ENCODE results near the gene TIAM1. TPM values are rescaled to one million over a fixed set of nuclear protein-coding genes. Genes with fewer than 3 reads are reported as not detected.

TIAM1 gene
- total and polyA plus RNA-seq, 4 experiments from 2014 or later: 22.5 to 104 (median 67.4) TPM

DNA sequence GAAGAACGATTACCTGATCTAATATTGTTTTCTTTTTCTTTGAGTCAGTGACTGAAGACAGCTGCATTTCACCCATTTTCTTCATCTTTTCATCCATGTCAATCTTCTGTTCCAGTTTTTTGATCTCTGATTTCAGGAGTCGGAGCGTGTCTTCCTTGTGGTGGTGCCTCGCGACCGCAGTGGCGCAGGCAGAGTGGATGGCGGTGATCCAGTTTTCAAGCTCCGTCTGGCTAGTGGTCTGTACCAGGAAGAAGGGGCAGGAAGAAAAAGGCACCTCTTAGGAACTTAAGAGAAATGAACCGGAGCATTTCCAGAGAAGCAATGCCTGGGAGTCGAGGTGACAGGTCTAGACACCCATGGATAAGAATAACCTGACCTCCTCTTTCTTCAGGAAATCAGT, 118.3 kb downstream of the TIAM1 start:
- Histone ChIP-seq H3K4me1 (ENCODE audit: insufficient read depth, low read length) (no peaks in the 10 kb centered on the region), H3K4me3 (ENCODE audit: low read length in 2 of 2) (no peak overlapping the region), H3K27ac (ENCODE audit: low read depth, low read length) (no peak overlapping the region), H3K9me3 (ENCODE audit: control insufficient read depth in 1 of 2, low read length in 2 of 2) (no peaks in the 10 kb centered on the region), H3K27me3 (ENCODE audit: insufficient read depth, low read length) (no peaks in the 10 kb centered on the region), H3K36me3 (ENCODE audit: insufficient read depth, low read length) (no peaks in the 10 kb centered on the region)
- Mint-ChIP-seq H3K9me3 (no peaks in the 10 kb centered on the region), H3K36me3 (peaks cover 12 to 18% of the 10 kb centered on the region in 2 donors), H3K27me3 (no peaks in the 10 kb centered on the region), H3K4me1 (peaks cover 3 to 6% (median 4%) of the 10 kb centered on the region in 4 donors), H3K27ac (no peak overlapping the region), H3K4me3 (no peak overlapping the region)
- DNase-seq: no peak
- ChIA-PET CTCF (ENCODE audit: partially characterized antibody) (no interaction called here), POLR2A (ENCODE audit: partially characterized antibody) (no interaction called here)
- intact Hi-C loops (cut with micrococcal nuclease): no loop called here

- intact Hi-C loops (cut with micrococcal nuclease): no loop called here
- peaks cover 12 to 13% of the 10 kb centered on the region in 2 donors for H3K36me3 Mint-ChIP-seq
- POLR2A ChIA-PET (ENCODE audit: partially characterized antibody): interaction anchor here (1.2 kb wide), 1 partner anchor 121 kb away, joined by 3 read pairs; no protein-coding TSS in a partner anchor
- DNase-seq: no peak
- peaks cover 2 to 6% (median 5%) of the 10 kb centered on the region in 4 donors for H3K4me1 Mint-ChIP-seq
- H3K9me3 ChIP-seq (ENCODE audit: control insufficient read depth in 1 of 2, low read length in 2 of 2): no peaks in the 10 kb centered on the region
- H3K4me3 ChIP-seq (ENCODE audit: low read length in 2 of 2): no peak overlapping the region
- no peaks in the 10 kb centered on the region for H3K27me3 Mint-ChIP-seq
- no peaks in the 10 kb centered on the region for H3K9me3 Mint-ChIP-seq
- H3K36me3 ChIP-seq (ENCODE audit: insufficient read depth, low read length): no peaks in the 10 kb centered on the region
- H3K27ac ChIP-seq (ENCODE audit: low read depth, low read length): no peak overlapping the region
- no peak overlapping the region for H3K4me3 Mint-ChIP-seq
- no peak overlapping the region for H3K27ac Mint-ChIP-seq
- CTCF ChIA-PET (ENCODE audit: partially characterized antibody): interaction anchor here (0.6 to 1.9 kb wide), 4 partner anchors 10 to 358 kb away, joined by 3 to 5 read pairs (median 4); no protein-coding TSS in a partner anchor
- no peaks in the 10 kb centered on the region for H3K4me1 ChIP-seq (ENCODE audit: insufficient read depth, low read length)
- H3K27me3 ChIP-seq (ENCODE audit: insufficient read depth, low read length): no peaks in the 10 kb centered on the region
Measured at GRCh38 chr21:31222142-31222541, 121.9 kb downstream of the TIAM1 start.

DNA sequence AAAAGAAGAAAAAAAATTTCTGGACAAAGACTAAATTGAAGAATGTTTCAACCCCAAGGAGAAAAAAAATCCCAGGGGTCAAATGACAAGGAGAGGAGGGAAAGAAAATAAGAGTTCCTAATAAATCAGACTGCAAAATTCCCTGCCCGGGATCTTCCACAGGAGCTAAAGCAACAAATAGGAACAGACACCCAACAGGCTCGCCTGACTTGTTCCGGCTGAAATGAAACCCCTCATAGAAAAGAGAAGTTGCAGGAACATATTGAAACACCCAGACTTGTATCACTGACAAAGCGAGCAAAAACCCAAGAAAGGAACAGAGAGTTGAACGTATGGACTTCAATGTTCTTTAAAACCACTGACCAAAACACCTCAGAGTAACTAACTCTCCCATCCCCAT, 123.0 kb downstream of the TIAM1 start:
- Mint-ChIP-seq H3K4me3 (no peak overlapping the region), H3K9me3 (no peaks in the 10 kb centered on the region), H3K27ac (peak overlapping the region in 2 of 7 donors; percentile 49 to 82), H3K27me3 (no peaks in the 10 kb centered on the region), H3K4me1 (peaks cover 1 to 6% (median 3%) of the 10 kb centered on the region in 4 donors), H3K36me3 (peaks cover 12 to 13% of the 10 kb centered on the region in 2 donors)
- H3K36me3 ChIP-seq (ENCODE audit: insufficient read depth, low read length): no peaks in the 10 kb centered on the region
- no peak overlapping the region for H3K27ac ChIP-seq (ENCODE audit: low read depth, low read length)
- H3K4me3 ChIP-seq (ENCODE audit: low read length in 2 of 2): no peak overlapping the region
- H3K4me1 ChIP-seq (ENCODE audit: insufficient read depth, low read length): no peaks in the 10 kb centered on the region
- ChIA-PET POLR2A (ENCODE audit: partially characterized antibody) (no interaction called here), CTCF (ENCODE audit: partially characterized antibody) (no interaction called here)
- intact Hi-C loops (cut with micrococcal nuclease): no loop called here
- DNase-seq: no peak
- no peaks in the 10 kb centered on the region for H3K9me3 ChIP-seq (ENCODE audit: control insufficient read depth in 1 of 2, low read length in 2 of 2)
- no peaks in the 10 kb centered on the region for H3K27me3 ChIP-seq (ENCODE audit: insufficient read depth, low read length)

DNA sequence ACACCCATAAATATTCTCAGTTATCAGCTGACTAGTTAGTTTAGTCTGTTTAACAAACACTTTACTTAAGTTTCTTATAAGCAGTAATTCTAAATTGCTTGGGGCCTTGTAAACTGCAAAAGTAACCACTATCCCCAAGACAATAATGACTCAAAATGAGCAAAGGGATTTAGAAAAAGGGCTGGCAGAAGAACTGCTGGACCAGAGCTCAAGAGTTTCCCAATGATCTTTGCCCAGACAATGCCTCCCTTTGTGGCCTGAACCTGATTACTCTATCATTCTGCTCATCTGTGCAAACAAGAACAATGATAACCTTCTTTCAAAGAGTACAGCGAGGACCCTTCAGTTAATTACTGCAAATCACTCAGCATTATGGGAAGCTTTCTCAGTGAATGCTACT, 123.5 kb downstream of the TIAM1 start:
- no peaks in the 10 kb centered on the region for H3K27me3 ChIP-seq (ENCODE audit: insufficient read depth, low read length)
- no peaks in the 10 kb centered on the region for H3K36me3 ChIP-seq (ENCODE audit: insufficient read depth, low read length)
- no peaks in the 10 kb centered on the region for H3K4me1 ChIP-seq (ENCODE audit: insufficient read depth, low read length)
- Mint-ChIP-seq H3K27me3 (no peaks in the 10 kb centered on the region), H3K4me1 (peaks cover 1 to 6% (median 3%) of the 10 kb centered on the region in 4 donors), H3K4me3 (no peak overlapping the region), H3K36me3 (peaks cover 10 to 13% of the 10 kb centered on the region in 2 donors), H3K9me3 (no peaks in the 10 kb centered on the region), H3K27ac (peak overlapping the region in 2 of 7 donors; percentile 49 to 82)
- no peak for DNase-seq
- no peak overlapping the region for H3K27ac ChIP-seq (ENCODE audit: low read depth, low read length)
- H3K9me3 ChIP-seq (ENCODE audit: control insufficient read depth in 1 of 2, low read length in 2 of 2): no peaks in the 10 kb centered on the region
- CTCF ChIA-PET (ENCODE audit: partially characterized antibody): interaction anchor here (1.0 kb wide), 1 partner anchor 360 kb away, joined by 3 read pairs; no protein-coding TSS in a partner anchor
- H3K4me3 ChIP-seq (ENCODE audit: low read length in 2 of 2): no peak overlapping the region
- POLR2A ChIA-PET (ENCODE audit: partially characterized antibody): no interaction called here
- intact Hi-C loops (cut with micrococcal nuclease): no loop called here

- H3K36me3 ChIP-seq (ENCODE audit: insufficient read depth, low read length): no peaks in the 10 kb centered on the region
- H3K9me3 ChIP-seq (ENCODE audit: control insufficient read depth in 1 of 2, low read length in 2 of 2): no peaks in the 10 kb centered on the region
- ChIA-PET CTCF (ENCODE audit: partially characterized antibody) (no interaction called here), POLR2A (ENCODE audit: partially characterized antibody) (no interaction called here)
- no peaks in the 10 kb centered on the region for H3K27me3 ChIP-seq (ENCODE audit: insufficient read depth, low read length)
- Mint-ChIP-seq H3K9me3 (no peaks in the 10 kb centered on the region), H3K27me3 (no peaks in the 10 kb centered on the region), H3K27ac (peak overlapping the region in 2 of 7 donors; percentile 16 to 74), H3K4me3 (peak overlapping the region in 1 of 8 donors; percentile 39), H3K36me3 (peaks cover 4 to 7% of the 10 kb centered on the region in 2 donors), H3K4me1 (peaks cover 1 to 6% (median 3%) of the 10 kb centered on the region in 4 donors)
- no peaks in the 10 kb centered on the region for H3K4me1 ChIP-seq (ENCODE audit: insufficient read depth, low read length)
- intact Hi-C loops (cut with micrococcal nuclease): no loop called here
- no peak overlapping the region for H3K27ac ChIP-seq (ENCODE audit: low read depth, low read length)
- DNase-seq: no peak
- H3K4me3 ChIP-seq (ENCODE audit: low read length in 2 of 2): no peak overlapping the region
Measured at GRCh38 chr21:31218830-31219608, 125.0 kb downstream of the TIAM1 start.

DNA sequence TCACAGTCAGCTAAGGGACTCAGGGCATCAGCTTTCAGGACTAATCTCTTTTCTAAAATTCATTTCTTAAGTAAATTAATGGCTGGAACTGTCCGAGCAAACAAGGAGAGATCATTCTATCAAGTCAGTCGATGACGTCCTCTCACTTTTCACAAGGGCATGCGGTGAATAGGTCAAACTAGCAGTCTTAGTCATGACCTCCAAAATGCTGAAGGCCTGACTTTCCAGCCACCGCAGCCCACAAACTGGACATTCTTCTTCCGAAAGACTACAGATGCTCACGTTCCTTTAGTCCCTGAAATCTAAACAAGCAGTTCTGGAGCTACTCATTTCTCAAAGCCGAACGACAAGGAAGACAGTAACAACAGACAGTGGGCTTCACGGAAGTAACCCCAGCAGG, 127.9 kb downstream of the TIAM1 start:
- Histone ChIP-seq H3K36me3 (ENCODE audit: insufficient read depth, low read length) (peaks cover 3% of the 10 kb centered on the region), H3K27me3 (ENCODE audit: insufficient read depth, low read length) (no peaks in the 10 kb centered on the region), H3K9me3 (ENCODE audit: control insufficient read depth in 1 of 2, low read length in 2 of 2) (no peaks in the 10 kb centered on the region), H3K4me1 (ENCODE audit: insufficient read depth, low read length) (no peaks in the 10 kb centered on the region), H3K27ac (ENCODE audit: low read depth, low read length) (no peak overlapping the region), H3K4me3 (ENCODE audit: low read length in 2 of 2) (no peak overlapping the region)
- intact Hi-C loops (cut with micrococcal nuclease): no loop called here
- Mint-ChIP-seq H3K4me3 (no peak overlapping the region), H3K36me3 (peaks cover 3 to 4% of the 10 kb centered on the region in 2 donors), H3K27ac (no peak overlapping the region), H3K27me3 (no peaks in the 10 kb centered on the region), H3K9me3 (no peaks in the 10 kb centered on the region), H3K4me1 (peaks cover 1 to 6% (median 3%) of the 10 kb centered on the region in 4 donors)
- DNase-seq: no peak
- ChIA-PET POLR2A (ENCODE audit: partially characterized antibody) (no interaction called here), CTCF (ENCODE audit: partially characterized antibody) (interaction anchor here (1.0 to 2.4 kb wide), 3 partner anchors 16 to 365 kb away, joined by 3 to 16 read pairs (median 3); no protein-coding TSS in a partner anchor)

DNA sequence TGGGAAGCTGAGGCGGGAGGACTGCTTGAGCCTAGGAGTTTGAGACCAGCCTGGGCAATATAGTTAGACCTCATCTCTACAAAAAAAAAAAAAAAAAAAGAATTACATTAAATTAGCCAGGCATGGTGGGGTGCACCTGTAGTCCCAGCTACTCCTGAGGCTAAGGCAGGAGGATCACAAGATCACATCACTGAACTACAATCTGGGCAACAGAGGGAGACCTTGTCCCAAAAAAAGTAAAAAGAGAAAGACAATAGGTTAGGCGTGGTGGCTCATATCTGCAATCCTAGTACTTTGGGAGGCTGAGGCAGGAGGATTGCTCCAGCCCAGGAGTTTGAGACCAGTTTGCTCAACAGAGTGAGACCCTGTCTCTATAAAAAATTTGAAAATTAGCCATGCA, 130.3 kb downstream of the TIAM1 start:
- Mint-ChIP-seq H3K9me3 (no peaks in the 10 kb centered on the region), H3K4me1 (no peaks in the 10 kb centered on the region), H3K27me3 (no peaks in the 10 kb centered on the region), H3K36me3 (peaks cover 8% of the 10 kb centered on the region in 2 donors), H3K4me3 (no peak overlapping the region), H3K27ac (peak overlapping the region in 1 of 7 donors; percentile 7)
- ChIA-PET CTCF (ENCODE audit: partially characterized antibody) (interaction anchor here (0.8 to 5.8 kb wide), 10 partner anchors 9 to 373 kb away, joined by 3 to 57 read pairs (median 4); no protein-coding TSS in a partner anchor), POLR2A (ENCODE audit: partially characterized antibody) (no interaction called here)
- intact Hi-C loops (cut with micrococcal nuclease): loop anchor here (1.0 kb wide), 1 partner anchor 367 kb away; no protein-coding TSS in a partner anchor
- Histone ChIP-seq H3K27ac (ENCODE audit: low read depth, low read length) (no peak overlapping the region), H3K9me3 (ENCODE audit: control insufficient read depth in 1 of 2, low read length in 2 of 2) (no peaks in the 10 kb centered on the region), H3K4me1 (ENCODE audit: insufficient read depth, low read length) (no peaks in the 10 kb centered on the region), H3K4me3 (ENCODE audit: low read length in 2 of 2) (no peak overlapping the region), H3K36me3 (ENCODE audit: insufficient read depth, low read length) (peaks cover 3% of the 10 kb centered on the region), H3K27me3 (ENCODE audit: insufficient read depth, low read length) (no peaks in the 10 kb centered on the region)
- peak in 4 of 5 donors; percentile 10 to 24 (median 13) for DNase-seq

Data from CD4-positive, alpha-beta memory T cell (primary cell).